ENCODE measurements around the gene TGM5.

The TGM5 gene

GRCh38 chr15:43287254-43287653 is 20.5 kb upstream of the TGM5 start:
- Histone ChIP-seq H3K36me3 (ENCODE audit: low read length) (no peaks in the 10 kb centered on the region), H4K20me1 (ENCODE audit: low read depth, low read length) (no peaks in the 10 kb centered on the region), H2AFZ (ENCODE audit: low read depth, low read length, severe bottlenecking) (no peak overlapping the region), H3K9me3 (ENCODE audit: insufficient read depth, low read length) (no peaks in the 10 kb centered on the region), H3K9ac (ENCODE audit: low read length) (no peak overlapping the region), H3K27me3 (ENCODE audit: low read length) (no peaks in the 10 kb centered on the region), H3F3A (ENCODE audit: insufficient read depth) (no peaks in the 10 kb centered on the region), H3K4me3 (ENCODE audit: insufficient read depth, low read length, poor library complexity, severe bottlenecking) (no peak overlapping the region), H3K4me2 (ENCODE audit: low read depth, low read length, poor library complexity, severe bottlenecking) (no peak overlapping the region), H3K27ac (ENCODE audit: low read depth, low read length) (no peak overlapping the region), H3K79me2 (ENCODE audit: insufficient read depth, low read length) (no peaks in the 10 kb centered on the region), H3K9me2 (replicated peaks; ENCODE audit: insufficient read depth, low read length) (no peaks in the 10 kb centered on the region)
- no peak for TF ChIP-seq CTCF (IDR thresholded peaks at IDR 0.05; ENCODE audit: insufficient read depth, low read length, poor library complexity, severe bottlenecking)
- no peak for TF ChIP-seq EZH2phosphoT487 (conservative IDR thresholded peaks at IDR 0.05; ENCODE audit: low read length)

GRCh38 chr15:43286074-43286473 is 19.3 kb upstream of the TGM5 start:
- Histone ChIP-seq H3K79me2 (ENCODE audit: insufficient read depth, low read length) (no peaks in the 10 kb centered on the region), H2AFZ (ENCODE audit: low read depth, low read length, severe bottlenecking) (no peak overlapping the region), H3K27me3 (ENCODE audit: low read length) (no peaks in the 10 kb centered on the region)

GRCh38 chr15:43285609-43286037 is 18.9 kb upstream of the TGM5 start:
- H3K4me2 ChIP-seq (ENCODE audit: low read depth, low read length, poor library complexity, severe bottlenecking) = no peak overlapping the region
- no peak overlapping the region for H2AFZ ChIP-seq (ENCODE audit: low read depth, low read length, severe bottlenecking)

More at GRCh38 chr15:43286074-43286473, 19.3 kb upstream of the TGM5 start:
- no peak for TF ChIP-seq CTCF (IDR thresholded peaks at IDR 0.05; ENCODE audit: insufficient read depth, low read length, poor library complexity, severe bottlenecking)
- TF ChIP-seq EZH2phosphoT487 (conservative IDR thresholded peaks at IDR 0.05; ENCODE audit: low read length) = no peak
- Histone ChIP-seq H3K4me2 (ENCODE audit: low read depth, low read length, poor library complexity, severe bottlenecking) (no peak overlapping the region), H3K36me3 (ENCODE audit: low read length) (no peaks in the 10 kb centered on the region), H3K27ac (ENCODE audit: low read depth, low read length) (no peak overlapping the region), H4K20me1 (ENCODE audit: low read depth, low read length) (no peaks in the 10 kb centered on the region), H3K9ac (ENCODE audit: low read length) (no peak overlapping the region), H3F3A (ENCODE audit: insufficient read depth) (no peaks in the 10 kb centered on the region), H3K4me3 (ENCODE audit: insufficient read depth, low read length, poor library complexity, severe bottlenecking) (no peak overlapping the region), H3K9me2 (replicated peaks; ENCODE audit: insufficient read depth, low read length) (no peaks in the 10 kb centered on the region), H3K9me3 (ENCODE audit: insufficient read depth, low read length) (no peaks in the 10 kb centered on the region)

More at GRCh38 chr15:43285609-43286037, 18.9 kb upstream of the TGM5 start:
- H3K9me2 ChIP-seq (replicated peaks; ENCODE audit: insufficient read depth, low read length) = no peaks in the 10 kb centered on the region
- H3K9ac ChIP-seq (ENCODE audit: low read length) = no peak overlapping the region
- H3K4me3 ChIP-seq (ENCODE audit: insufficient read depth, low read length, poor library complexity, severe bottlenecking) = no peak overlapping the region
- no peaks in the 10 kb centered on the region for H3K79me2 ChIP-seq (ENCODE audit: insufficient read depth, low read length)
- no peaks in the 10 kb centered on the region for H3K36me3 ChIP-seq (ENCODE audit: low read length)
- H3K9me3 ChIP-seq (ENCODE audit: insufficient read depth, low read length) = no peaks in the 10 kb centered on the region
- H4K20me1 ChIP-seq (ENCODE audit: low read depth, low read length) = no peaks in the 10 kb centered on the region
- H3K27me3 ChIP-seq (ENCODE audit: low read length) = no peaks in the 10 kb centered on the region
- H3K27ac ChIP-seq (ENCODE audit: low read depth, low read length) = no peak overlapping the region
- peak; percentile 55 for TF ChIP-seq CTCF (IDR thresholded peaks at IDR 0.05; ENCODE audit: insufficient read depth, low read length, poor library complexity, severe bottlenecking)
- TF ChIP-seq EZH2phosphoT487 (conservative IDR thresholded peaks at IDR 0.05; ENCODE audit: low read length) = no peak
- no peaks in the 10 kb centered on the region for H3F3A ChIP-seq (ENCODE audit: insufficient read depth)

All from SU-DHL-6 (cell line).